NCI-H2196 (cell line): ENCODE measurements around the gene FECH.

Source experiments
- DNase-seq: peaks from one replicate; lab custom pipeline; 2025; ENCODE audit not compliant: unreplicated experiment; lab: John Stamatoyannopoulos, UW

FECH gene

GRCh38 chr18:57581301-57581934 lies 5.1 kb downstream of the FECH start:
- DNase-seq: no peak

GRCh38 chr18:57579934-57580333 lies 6.6 kb downstream of the FECH start:
- DNase-seq: no peak

- no peak for DNase-seq
Observed at GRCh38 chr18:57576316-57576715, 10.2 kb downstream of the FECH start.

- DNase-seq: no peak
Observed at GRCh38 chr18:57575542-57575941, 11.0 kb downstream of the FECH start.

- no peak for DNase-seq
Observed at GRCh38 chr18:57574866-57575265, 11.6 kb downstream of the FECH start.

- no peak for DNase-seq
Observed at GRCh38 chr18:57570162-57570561, 16.3 kb downstream of the FECH start.

GRCh38 chr18:57569133-57569532 lies 17.4 kb downstream of the FECH start:
- DNase-seq: no peak

- DNase-seq: peak; percentile 61
Observed at GRCh38 chr18:57561728-57562423, 24.6 kb downstream of the FECH start.

- no peak for DNase-seq
Observed at GRCh38 chr18:57561261-57561660, 25.2 kb downstream of the FECH start.

GRCh38 chr18:57559314-57559713 lies 27.2 kb downstream of the FECH start:
- no peak for DNase-seq

GRCh38 chr18:57555134-57555533 lies 31.4 kb downstream of the FECH start:
- no peak for DNase-seq

- no peak for DNase-seq
Observed at GRCh38 chr18:57550510-57550909, 36.0 kb downstream of the FECH start.

GRCh38 chr18:57547260-57547659 lies 39.2 kb downstream of the FECH start:
- DNase-seq: no peak

GRCh38 chr18:57544936-57545660 lies 41.4 kb downstream of the FECH start:
- no peak for DNase-seq

- no peak for DNase-seq
Observed at GRCh38 chr18:57543560-57543959, 42.9 kb downstream of the FECH start.

- DNase-seq: no peak
Observed at GRCh38 chr18:57542812-57543427, 43.6 kb downstream of the FECH start.

- DNase-seq: no peak
Observed at GRCh38 chr18:57542126-57542525, 44.4 kb downstream of the FECH start.

GRCh38 chr18:57539702-57540101 lies 46.8 kb downstream of the FECH start:
- DNase-seq: no peak

GRCh38 chr18:57538614-57539013 lies 47.9 kb downstream of the FECH start:
- DNase-seq: no peak

GRCh38 chr18:57534511-57534909 lies 52.0 kb downstream of the FECH start:
- DNase-seq: no peak

GRCh38 chr18:57533868-57534510 lies 52.5 kb downstream of the FECH start:
- no peak for DNase-seq
